GM19452 (cell line): ENCODE results near the gene FUZ.

Source experiments
- ATAC-seq: cut with Tn5 transposase; IDR thresholded peaks from one replicate; pipeline ENCODE4 v1.9.1; 2021; ENCODE audit not compliant: unreplicated experiment

Gene FUZ

DNA sequence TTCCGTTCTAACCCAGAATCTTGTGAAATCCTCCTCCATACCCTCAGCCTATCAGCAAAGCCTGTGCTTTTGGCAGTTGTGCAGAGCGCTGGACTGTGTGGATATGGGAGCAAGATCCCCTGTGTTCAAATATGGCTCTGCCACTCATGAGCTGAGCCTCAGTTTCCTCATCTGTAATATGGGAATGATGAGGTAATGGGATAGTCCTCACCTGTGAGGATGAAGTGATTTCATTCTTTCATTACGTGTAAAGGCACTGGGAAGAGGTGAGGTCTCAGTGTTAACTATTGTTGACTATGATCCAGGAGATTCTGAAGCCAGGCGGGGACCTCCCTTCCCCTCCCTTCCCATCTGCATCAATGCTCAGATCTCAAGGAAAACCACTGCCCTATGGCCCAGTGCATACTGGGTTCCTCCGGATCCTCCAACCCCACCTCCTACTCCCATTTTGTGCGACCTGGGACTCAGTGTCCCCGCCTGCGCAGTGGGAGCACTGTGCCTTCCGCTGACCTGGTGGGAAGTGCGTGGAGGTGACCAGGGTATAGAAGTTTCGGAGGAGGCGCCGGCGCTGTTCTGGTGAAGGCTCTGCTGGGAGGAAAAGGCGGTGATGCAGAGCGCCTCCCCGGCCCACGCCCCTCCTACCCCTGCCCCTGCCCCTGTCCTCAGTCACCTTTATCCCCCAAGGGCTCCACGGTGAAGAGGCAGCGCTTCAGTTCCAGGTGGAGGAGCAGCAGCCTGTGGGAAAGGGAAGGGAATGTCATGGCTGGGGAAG, 5.0 kb downstream of the FUZ start:
- ATAC-seq = no peak

DNA sequence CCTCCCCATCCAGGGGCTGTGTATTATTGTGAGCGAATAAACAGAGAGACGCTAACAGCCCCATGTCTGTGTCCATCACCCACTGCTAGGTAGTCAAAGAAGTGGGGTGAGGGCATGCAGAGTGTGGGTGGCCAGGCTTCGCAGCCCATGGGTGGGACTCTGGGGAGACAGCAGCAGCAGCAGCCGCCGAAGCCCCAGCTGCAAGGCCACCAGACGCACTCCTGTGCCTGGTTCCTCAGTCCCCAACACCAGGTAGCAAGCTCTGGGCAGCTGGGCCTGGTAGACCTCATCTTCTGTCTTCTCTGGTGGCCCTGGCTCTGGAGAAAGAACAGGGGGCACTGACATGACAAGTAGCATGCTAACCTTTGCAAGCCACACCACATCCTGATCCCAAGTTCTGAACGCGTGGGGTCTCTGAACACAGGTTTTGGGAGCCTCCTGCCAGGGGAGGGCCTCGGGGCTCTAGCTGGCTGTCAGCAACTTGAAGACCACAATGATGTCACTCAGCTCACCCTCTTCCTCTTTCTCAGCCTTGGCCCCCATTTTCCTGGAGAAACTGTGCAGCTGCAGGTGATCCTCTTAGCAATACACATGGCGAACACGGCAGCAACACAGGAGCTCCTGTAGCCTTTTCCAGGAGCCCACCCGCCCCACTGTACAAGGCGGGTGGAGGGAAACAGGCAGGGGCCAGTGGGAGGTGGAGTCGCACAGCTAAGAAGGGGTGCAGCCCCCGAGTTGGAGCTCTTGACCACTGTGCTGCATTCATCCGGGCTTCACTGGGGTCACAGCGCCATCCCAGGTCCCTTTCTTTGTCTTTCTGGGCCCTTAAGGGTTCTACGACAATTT, 5.8 kb downstream of the FUZ start:
- ATAC-seq = no peak

DNA sequence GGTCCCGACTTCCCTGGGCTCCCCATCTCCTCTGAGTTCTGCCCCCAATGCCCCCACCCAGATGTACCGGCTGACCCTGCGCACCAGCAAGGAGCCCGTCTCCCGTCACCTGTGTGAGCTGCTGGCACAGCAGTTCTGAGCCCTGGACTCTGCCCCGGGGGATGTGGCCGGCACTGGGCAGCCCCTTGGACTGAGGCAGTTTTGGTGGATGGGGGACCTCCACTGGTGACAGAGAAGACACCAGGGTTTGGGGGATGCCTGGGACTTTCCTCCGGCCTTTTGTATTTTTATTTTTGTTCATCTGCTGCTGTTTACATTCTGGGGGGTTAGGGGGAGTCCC, 6.5 kb downstream of the FUZ start:
- ATAC-seq = no peak

DNA sequence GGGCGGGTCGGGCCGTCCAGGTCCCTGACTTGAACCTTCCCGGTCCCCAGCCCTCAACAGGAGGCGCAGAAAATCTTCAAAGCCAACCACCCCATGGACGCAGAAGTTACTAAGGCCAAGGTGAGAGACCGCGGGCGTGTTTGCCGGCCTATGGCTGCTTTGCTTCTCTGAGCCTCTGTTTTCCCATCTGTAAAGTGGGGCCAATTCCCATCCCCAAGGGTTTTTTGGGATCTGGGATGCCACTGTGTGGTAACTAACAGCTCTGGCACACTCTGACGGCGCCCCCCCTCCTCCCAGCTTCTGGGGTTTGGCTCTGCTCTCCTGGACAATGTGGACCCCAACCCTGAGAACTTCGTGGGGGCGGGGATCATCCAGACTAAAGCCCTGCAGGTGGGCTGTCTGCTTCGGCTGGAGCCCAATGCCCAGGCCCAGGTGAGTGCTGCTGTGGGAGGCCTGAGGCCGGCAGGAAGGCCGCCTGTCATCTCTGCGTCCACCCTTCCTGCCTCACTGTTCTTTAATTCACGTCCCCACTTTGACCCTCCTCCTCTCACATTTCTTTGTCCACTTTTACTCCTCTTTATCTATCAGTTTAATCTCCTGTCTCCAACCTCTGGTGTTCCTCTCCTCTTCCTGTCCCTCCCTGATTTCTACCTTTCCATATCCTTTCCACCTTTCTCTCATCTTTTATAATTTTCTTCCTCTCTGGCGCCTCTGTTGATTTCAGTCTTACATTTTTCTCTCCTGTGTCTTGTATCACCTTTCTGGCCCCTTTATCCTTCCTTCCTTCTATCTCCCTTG, 7.1 kb downstream of the FUZ start:
- ATAC-seq = no peak

DNA sequence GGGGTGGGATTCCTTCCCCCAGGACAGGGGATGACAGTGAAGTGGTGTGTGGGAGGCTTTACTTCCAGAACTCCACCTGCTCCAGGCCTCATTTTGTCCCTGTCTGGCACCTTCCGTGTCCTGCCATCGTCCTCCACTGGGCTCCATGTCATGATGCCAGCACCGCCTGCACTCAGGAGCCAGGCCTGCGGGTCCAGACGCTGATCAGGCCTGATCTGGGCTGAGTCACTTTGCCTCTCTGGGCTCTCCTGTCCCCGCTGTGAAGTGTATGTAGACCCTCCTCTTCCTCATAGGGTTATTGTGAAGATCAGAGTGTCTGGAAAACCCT, 9.6 kb downstream of the FUZ start:
- no peak for ATAC-seq

DNA sequence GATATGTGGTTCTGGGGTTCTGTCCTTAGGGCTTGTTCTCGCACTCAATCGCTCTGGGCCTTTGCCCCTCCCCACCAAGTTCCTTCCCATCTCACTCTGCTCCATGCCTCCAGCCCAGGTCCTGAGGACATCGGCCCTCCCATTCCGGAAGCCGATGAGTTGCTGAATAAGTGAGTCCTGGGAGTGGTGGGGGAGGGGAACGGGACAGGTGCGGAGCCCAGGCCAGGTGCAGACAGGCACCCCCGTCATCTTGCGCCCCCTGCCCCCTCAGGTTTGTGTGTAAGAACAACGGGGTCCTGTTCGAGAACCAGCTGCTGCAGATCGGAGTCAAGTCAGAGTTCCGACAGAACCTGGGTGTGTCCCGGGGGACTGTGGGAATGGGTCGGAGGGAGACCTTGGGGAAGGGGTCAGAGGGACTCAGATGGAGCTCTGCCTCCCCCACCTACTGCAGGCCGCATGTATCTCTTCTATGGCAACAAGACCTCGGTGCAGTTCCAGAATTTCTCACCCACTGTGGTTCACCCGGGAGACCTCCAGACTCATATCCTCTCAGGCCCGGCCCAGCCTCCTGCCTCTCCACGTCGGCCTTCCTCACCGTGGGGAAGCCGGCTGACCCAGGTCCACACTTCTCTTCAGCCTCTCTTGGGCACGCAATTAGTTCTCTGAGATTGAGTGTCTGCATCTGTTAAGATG, 10.1 kb downstream of the FUZ start:
- ATAC-seq = no peak

DNA sequence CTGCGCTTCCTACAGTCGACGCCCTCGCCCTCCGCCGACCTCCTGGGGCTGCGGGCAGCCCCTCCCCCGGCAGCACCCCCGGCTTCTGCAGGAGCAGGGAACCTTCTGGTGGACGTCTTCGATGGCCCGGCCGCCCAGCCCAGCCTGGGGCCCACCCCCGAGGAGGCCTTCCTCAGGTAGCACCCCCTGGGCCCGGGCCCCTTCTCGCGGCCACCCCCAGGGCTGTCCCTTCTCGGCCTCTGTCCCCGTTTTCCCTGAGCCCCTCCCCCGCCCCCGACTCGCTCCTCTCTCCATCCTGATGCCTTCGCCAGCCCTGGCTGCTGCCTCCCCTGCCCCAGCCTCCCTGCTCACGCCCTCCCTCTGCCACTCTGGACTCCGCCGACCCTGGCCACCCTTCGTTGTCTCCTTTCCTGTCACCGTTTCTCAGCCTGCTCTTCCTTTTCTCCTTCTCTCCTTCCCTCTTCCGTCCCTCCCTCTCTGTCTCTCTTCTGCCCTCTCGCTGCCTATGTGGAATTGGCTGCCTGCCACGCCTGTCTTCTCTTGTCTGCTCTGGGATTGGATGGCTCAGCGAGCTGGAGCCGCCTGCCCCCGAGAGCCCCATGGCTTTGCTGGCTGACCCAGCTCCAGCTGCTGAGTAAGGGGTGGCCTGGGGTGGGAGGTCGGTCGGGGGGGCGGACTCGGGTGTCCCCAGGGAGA, 11.0 kb downstream of the FUZ start:
- ATAC-seq = no peak

DNA sequence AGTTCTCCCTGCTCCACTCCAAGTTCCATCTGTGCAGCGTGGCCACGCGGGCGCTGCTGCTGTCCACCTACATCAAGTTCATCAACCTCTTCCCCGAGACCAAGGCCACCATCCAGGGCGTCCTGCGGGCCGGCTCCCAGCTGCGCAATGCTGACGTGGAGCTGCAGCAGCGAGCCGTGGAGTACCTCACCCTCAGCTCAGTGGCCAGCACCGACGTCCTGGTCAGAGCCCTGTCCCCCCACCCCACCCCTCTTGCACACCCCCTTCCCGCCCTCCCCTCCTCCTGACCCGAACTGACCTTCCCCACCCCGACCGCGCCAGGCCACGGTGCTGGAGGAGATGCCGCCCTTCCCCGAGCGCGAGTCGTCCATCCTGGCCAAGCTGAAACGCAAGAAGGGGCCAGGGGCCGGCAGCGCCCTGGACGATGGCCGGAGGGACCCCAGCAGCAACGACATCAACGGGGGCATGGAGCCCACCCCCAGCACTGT, 11.6 kb downstream of the FUZ start:
- ATAC-seq = no peak

DNA sequence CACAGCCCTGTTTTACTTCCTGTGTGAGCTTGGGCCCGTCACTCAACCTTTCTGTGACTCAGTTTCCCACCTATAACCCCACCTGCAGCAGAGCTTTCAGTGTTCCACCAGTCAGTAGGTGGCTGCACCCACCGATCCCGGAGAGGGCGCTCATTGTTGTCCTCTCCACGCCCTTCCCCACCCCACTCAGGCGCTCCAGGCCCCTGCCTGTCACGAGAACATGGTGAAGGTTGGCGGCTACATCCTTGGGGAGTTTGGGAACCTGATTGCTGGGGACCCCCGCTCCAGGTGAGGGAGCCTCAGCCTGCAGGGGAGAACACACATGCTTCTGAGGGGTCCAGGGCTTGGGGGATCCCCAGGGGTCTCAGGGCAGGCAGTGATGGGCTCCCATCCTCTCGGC, 12.3 kb downstream of the FUZ start:
- no peak for ATAC-seq

DNA sequence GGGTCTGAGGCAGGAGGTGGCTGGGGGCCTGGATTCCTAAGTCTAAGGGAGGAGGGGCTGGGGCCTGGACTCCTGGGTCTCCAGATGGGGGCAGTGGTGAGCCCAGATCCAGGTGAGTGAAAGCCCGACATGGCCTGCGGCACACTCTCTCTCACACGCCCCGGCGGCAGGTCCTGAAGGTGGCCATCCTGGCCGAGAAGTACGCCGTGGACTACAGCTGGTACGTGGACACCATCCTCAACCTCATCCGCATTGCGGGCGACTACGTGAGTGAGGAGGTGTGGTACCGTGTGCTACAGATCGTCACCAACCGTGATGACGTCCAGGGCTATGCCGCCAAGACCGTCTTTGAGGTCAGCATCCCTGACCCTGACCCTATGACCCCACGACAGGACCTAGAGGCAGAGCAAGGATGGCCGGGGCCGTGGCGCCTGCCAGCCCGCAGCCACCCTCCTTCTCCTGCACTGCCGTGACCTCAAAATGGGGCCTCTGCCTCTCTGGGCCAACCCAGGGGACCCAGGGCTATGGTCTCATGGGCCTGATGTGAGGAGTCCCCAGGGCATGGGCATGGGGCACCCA, 13.2 kb downstream of the FUZ start:
- ATAC-seq = no peak

DNA sequence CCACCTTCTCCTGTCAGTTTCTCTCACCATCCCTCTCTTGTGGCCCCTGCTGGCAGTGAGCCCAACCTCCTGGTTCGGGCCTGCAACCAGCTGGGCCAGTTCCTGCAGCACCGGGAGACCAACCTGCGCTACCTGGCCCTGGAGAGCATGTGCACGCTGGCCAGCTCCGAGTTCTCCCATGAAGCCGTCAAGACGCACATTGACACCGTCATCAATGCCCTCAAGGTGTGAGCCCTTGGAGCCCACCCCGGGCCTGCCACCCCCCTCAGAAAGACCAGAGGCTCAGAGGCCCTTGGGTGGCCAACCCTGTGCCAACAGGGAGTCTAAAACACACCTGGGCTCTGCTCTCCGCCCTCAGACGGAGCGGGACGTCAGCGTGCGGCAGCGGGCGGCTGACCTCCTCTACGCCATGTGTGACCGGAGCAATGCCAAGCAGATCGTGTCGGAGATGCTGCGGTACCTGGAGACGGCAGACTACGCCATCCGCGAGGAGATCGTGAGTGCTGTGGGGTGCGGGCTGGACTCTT, 13.8 kb downstream of the FUZ start:
- no peak for ATAC-seq

DNA sequence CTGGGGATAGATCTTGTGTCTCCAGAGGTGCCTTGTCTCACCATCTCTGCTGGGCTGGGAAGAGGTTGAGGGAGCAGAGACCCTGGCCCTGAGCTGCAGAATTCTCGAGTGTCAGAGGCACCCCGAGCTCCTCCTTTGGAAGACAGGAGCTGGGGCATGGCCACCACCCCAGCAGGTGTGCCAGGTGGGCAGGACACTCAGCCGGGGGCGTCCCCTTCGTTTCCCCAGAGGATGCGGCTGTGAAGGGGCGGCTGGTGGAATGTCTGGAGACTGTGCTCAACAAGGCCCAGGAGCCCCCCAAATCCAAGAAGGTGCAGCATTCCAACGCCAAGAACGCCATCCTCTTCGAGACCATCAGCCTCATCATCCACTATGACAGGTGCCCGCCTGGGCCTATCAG, 14.5 kb downstream of the FUZ start:
- ATAC-seq = no peak

DNA sequence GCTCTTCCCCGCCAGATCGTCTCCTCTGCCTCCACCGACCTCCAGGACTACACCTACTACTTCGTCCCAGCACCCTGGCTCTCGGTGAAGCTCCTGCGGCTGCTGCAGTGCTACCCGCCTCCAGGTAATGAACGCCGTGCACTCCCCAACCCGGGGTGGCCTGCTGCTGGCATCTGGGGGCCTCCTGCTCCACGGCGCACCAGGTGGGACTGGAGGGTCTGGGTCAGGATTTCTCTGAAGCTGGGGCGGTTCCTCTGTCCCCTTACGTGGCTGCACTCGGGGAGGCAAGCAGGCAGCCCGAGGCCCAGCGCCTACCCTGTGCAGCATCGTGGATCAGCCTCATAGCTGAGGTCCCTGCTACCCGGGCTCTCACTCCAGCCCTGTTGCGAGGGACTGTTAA, 17.5 kb downstream of the FUZ start:
- no peak for ATAC-seq

DNA sequence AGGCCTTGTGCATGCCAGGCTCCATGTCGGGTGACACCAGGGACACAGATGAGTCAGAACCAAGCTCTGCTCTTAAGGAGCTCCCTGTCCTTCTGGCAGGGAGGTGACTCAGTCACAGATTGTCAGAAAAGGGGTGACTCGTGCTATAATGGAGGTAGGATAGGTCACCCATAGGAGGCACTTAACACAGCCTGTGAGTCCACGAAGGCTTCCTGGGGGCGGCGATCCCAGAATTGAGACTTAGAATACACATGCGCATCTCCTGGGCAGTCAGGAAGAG, 19.6 kb downstream of the FUZ start:
- ATAC-seq = no peak

DNA sequence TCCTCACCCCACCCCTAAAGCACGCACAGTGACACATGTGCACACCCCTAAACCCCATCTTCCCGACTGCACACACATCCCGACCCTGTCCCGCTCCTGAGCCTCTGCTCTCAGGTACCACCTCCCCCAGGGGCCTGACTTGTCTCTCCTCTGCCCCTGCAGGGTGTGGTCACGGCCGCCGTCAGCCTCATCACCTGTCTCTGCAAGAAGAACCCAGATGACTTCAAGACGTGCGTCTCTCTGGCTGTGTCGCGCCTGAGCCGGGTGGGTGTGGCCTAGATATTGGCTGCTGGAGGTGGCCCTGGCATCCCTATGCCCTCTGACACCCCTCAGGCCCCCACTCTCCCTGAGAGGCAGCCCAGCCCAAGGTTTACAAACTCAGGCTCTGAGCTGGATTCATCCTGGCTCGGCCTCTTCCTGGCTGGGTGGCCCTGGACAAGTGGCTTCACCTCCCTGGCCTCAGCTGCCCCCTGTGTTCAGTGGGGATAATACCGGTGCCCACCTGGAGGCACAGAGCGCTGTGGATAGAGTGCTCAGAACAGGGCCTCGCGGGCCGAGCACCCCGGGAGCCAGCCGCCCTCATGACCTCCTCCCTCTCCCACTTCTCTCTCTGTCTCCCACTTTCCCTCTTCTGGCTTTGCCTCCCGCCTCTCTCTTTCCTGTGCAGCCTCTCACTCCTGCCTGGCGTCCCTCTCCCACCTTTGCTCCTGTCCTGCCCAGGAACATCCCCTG, 20.1 kb downstream of the FUZ start:
- no peak for ATAC-seq

DNA sequence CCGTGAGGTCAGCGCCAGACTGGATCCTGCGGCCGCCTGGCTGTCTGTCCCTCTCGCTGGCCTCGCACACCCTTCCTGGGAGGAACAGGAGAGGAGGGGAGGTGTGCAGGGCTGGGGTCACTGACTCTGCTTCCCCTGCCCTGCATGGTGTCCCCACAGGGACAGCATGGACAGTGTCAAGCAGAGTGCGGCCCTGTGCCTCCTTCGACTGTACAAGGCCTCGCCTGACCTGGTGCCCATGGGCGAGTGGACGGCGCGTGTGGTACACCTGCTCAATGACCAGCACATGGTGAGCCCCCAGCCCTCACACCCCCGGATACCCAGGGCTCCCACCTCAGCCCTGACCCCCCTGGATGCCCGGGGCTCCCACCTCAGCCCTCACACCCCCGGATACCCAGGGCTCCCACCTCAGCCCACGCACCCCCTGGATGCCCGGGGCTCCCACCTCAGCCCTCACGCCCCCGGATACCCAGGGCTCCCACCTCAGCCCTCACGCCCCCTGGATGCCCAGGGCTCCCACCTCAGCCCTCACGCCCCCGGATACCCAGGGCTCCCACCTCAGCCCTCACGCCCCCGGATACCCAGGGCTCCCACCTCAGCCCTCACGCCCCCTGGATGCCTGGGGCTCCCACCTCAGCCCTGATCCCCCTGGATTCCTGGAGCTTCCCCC, 21.2 kb downstream of the FUZ start:
- no peak for ATAC-seq

DNA sequence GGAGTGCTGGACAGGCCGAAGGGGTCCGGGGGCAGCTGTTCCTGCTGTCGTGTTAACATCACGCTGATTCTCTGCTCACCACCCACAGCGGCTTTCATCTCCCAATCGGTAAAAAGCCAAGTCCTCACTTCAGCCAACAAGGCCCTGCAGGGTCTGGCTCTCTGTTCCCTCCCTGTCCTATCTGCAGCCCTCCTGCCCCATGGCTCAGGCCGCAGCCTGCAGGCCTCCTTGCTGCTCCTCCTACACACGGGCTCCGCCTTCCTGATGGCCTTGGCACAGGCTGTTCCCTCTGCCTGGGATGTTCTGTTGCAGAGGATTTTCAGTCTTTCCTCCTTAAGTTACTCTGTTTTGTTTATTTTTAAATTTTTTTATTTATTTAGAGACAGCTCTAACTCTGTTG, 22.2 kb downstream of the FUZ start:
- ATAC-seq = no peak

DNA sequence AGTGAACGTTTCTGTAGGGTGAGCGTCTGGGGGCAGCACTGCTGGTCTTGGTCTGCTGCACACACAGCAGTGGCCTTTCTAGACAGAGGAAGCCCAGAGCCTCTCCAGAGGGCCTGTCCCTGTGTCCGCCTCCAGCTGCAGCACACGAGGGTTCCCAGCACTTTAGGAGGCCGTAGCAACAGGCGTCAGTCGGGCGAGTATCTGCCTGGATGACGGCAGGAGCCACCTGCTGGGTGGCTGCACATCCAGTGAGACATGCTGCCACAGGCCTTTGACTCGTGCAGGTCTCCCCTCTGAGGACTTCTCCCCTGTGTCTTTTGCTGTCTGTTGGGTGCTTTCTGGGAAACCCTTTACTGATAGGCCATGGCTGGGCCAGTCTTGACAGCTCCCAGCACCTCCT, 24.2 kb downstream of the FUZ start:
- ATAC-seq = no peak

DNA sequence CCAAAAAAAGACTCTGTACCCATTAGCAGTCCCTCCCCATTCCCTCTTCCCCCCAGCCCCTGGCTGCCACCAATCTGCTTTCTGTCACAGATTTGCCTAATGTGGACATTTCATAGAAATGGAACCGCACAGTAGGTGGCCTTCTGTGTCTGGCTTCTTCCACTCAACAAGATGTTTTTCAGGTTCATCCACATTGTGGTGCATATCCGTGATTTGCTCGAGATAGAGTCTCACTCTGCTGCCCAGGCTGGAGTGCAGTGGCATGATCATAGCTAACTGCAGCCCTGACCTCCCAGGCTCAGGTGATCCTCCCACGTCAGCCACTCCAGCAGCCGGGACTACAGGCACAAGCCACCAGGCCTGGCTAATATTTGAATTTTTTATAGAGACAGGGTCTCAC, 25.3 kb downstream of the FUZ start:
- no peak for ATAC-seq
